Measurements from ENCODE around the gene PTPN14.

The PTPN14 gene

DNA sequence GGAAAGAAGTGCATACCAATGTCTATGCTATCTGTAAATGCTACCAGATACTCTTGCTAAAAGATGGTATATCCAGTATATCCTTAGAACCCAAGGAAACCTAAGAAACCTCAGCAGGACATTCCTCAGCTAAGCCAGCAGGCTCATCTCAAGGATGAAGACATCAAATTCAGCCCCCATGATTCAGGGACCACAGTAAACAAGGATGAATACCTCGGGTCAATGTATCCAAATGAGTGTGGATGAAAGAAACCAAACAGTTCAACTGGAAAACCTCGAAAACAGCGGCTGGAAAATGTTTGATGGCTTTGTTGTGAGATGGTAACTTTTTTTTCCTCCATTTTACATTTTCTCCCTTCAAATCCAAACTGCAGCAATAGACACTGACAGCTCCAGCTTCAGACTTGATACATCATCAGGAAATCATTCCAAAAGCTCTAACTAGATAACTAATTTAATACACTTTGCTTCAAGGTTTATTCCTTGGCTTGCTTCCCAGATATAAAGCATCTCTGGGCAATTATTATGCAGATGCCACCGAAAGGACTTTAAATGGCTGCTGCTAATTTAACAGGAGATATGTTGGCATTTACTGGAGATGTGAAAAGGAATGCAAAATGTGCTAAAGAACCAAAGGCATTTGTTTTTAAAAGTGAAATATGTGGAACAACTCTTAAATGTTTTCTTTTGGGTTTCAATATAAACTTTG lies 196.8 kb downstream of the PTPN14 start:
- no peak for DNase-seq

DNA sequence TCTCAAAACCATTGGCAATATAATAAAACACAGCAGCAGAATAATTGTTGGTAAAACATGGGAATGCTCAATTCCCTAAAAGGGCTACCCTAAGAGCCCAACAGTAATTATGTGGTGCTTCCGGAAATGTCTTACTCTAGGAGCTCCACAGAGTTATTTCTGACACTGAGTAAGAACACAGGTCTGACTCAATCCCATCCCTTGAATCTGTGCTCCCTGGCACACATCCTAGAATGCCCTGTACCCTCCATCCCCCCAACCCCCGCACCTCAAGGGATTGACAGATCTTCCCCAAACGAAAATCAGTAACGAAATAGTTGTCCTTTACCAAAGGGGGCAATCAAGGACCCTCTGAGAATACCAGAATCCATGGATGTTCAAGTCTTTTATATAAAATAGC lies 198.6 kb downstream of the PTPN14 start:
- no peak for DNase-seq

DNA sequence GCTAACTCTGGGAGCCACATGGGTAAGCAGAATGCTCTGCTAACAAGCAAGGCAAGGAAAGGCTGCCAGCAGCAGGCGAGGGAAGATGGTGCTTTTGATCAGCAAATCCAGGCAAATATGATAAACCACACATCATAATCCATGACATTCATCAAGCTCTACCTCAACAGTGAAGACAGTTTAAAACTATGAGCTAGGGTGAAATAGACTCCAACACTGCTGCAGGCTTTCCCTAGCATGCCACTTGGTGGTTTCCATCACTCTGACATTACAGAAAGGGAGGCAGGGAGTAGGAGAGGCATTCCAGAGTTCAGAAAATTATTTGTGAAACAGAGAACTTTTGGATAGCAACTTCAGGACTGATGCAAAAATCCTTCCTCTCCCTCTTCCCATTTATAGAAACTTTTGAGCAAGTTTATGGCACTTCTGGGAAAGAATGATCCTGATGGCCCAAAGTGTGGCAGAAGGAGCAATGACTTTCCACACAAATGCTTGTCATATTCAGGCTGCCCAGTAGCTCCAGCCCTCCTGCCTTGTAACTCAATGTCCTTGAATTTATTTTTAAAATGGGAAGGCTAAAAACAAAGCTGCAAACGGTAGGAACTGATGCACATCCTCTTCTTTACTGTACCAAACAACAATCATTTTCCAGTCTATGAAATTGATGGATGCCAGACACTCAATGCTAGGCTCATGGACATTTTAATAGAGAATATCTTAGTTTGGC lies 199.7 kb downstream of the PTPN14 start:
- DNase-seq: no peak

- DNase-seq: no peak
Measured at GRCh38 chr1:214349781-214350180, 201.6 kb downstream of the PTPN14 start.

- DNase-seq: no peak
Measured at GRCh38 chr1:214349008-214349407, 202.4 kb downstream of the PTPN14 start.

- DNase-seq: no peak
Measured at GRCh38 chr1:214344897-214345296, 206.5 kb downstream of the PTPN14 start.

DNA sequence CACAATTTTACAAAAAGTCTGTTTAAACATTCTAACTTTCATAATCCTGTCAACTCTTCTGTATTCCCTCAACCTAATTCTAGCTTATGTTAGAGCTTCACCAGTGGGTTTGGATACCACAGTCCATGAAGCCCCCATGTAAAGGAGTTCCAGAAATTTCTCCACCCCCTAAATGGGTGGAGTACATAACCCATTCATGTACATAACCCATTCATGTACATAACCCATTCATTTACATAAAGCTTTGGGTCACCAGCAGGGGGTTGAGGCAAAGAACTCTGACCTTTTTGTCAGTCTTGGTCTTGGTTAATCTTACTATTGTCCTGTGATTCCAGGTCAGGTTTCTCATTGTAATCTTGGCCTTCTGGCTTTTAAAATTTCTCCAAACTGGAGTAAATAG lies 208.9 kb downstream of the PTPN14 start:
- DNase-seq: no peak

DNA sequence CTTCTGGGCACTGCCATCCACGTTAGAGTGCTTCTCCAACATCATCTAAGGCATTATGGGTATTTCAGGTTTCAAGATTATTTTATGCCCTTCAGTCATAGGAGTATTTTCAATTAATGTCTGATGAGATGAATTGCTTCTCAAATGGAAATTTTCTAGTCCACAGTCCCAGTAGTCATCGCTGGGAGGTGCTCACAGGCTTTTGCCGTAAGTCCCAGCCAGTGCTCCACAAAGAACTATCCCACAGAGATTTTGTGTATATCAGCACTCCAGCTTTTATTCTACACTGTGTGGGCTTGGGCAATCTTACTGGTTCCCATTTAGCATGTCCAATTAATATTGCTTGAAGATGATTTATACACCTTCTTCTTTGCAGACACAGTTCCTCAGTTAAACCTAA lies 209.5 kb downstream of the PTPN14 start:
- DNase-seq: no peak

DNA sequence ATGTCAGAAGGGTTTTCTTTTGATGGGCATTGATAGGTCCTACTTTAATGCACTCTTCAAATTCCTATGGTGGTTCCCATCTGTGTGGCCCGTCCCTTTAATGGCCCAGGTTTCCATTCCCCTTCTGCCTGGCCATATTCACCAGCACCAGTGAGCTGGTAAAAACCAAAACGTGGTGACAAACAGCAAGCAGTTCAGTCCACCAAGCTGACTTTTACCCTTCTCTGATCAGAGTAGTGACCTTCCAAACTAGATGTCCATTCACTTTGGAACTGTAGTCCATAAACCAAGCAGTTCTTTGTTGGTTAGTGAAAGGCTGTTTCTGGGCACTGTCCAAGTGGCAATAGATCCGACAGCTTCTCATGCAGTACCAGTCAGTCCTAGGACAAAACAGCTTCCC lies 209.9 kb downstream of the PTPN14 start:
- DNase-seq: no peak

DNA sequence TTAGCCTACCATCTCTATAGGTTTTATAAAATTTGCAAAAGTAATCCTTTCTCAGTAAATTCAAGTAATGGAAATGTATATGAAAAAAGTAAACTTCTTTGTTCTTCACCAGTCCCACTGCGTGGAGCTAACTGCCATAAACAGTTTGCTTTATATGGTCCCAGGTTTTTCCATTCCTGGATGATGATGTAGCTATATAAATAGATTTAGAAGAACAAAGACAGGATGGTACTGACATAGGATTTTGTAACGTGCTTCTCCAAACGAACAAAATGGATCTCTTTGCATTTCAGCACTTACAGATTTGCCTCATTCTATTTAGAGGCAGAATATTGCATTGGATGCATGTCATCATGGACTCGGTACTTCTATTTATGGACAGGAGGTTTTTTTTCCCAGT lies 213.2 kb downstream of the PTPN14 start:
- DNase-seq: no peak

GRCh38 chr1:214337511-214337910 lies 213.9 kb downstream of the PTPN14 start:
- no peak for DNase-seq

DNA sequence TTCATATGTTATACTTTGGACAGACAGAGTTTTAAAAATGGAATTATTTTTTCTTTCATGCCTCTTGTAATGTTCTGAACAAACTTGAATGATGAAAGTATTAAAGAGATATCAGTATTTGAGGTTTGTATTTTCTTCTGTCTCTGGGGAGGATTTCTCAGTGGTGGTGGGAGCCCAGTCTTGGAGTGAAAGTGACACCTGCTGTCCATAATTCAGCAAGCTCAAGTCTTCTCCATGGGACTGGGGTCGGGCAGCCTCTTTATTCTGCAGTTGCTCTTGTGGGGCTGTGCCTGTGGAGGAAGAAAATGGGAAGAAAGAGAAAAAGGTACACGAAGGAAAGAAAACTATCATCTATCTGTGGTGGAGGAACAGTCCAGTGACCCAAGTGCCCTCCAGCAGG lies 214.4 kb downstream of the PTPN14 start:
- DNase-seq: no peak

DNA sequence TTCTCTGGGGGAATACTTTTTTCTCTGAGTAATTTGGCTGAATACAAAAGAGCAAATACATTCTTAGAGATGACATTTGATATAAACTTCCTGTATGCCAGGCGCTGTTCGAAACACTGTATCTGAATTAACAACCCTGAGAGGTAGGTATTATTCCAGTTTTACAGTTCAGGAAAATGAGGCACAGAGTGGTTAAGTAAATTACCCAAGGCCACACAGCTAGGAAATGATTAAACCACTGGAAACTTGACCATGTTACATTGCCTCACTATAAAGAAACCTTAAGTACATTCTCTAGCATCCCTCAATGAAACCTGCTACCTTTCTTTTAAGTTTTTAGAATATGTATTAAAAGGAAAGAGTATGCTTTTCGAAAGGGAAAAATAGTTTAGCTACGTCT lies 215.8 kb downstream of the PTPN14 start:
- no peak for DNase-seq

GRCh38 chr1:214332946-214333798 lies 218.2 kb downstream of the PTPN14 start:
- DNase-seq: peak; percentile 56 to 66

- DNase-seq: peak; percentile 57 to 70
Measured at GRCh38 chr1:214331827-214332423, 219.5 kb downstream of the PTPN14 start.

DNA sequence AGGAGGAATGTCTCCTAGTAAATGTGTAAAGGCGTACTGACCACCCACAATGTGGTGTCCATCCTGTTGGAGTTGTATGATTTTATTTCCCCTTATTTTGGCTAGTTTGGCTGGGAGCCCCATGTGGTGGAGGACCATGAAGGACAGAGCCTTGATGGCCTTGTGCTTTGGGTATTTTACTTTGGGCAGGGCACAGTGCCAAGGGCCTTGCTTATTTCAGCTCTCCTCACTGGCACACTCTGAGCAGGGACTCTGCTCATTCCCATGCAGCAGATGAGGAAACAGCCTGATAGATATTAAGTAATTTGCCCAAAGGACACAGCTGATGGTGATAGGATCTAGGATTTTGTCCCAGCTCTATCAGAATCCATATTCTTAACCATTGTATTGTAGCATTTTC lies 220.2 kb downstream of the PTPN14 start:
- no peak for DNase-seq

DNA sequence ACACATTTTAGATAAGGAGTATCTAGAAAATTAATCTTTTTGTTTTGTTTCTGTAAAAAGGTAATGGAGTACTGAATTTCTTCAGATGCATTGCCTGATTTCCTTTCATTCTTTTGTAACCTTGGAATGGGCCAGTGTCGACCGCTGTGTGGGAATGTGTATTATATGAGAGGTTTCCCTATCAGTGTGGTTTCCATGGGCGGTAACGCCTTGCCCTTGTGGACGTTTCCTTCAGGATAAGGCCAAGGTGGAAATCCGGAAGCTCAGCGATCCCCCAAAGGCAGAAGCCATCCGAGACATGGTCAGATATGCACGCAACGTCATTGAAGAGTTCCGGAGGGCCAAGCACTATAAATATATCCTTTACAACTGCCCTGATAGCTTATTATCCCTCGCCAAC lies 220.7 kb downstream of the PTPN14 start:
- DNase-seq: no peak

- no peak for DNase-seq
Measured at GRCh38 chr1:214330222-214330621, 221.2 kb downstream of the PTPN14 start.

GRCh38 chr1:214329470-214330220 lies 221.8 kb downstream of the PTPN14 start:
- no peak for DNase-seq

DNA sequence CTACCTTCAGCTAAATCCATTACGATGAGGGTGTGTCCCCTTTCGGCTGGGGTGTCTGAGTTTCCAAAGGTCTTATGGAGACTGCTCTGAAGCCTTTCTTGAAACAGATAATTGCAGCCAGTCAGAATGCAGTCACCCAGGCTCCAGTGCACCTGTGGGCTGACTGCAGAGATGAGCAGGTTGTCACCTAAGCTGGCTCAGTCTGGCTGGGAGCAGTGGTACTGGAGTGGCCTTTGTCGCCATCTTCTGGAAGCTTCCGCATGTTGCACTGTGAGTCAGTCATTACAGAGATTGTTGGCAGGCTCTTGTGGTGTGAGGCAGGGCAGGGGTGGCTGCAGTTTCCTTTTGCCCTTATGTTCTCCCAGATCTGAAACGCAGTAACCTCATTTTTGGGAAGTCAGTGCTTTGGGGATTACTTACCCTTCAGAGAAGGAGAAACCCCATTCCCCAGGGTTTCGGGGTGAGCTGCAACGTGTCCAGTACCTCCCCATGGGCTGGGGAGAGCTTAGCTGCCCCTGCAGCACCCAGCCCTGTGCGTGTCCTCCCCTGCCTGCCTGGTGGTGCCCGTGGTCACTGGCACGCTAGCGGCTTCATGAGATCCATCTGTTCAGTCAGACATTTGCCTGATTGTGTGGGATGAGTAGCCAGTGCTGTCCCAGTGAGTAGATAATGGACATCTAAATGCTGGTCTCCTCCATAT lies 222.5 kb downstream of the PTPN14 start:
- DNase-seq: peak; percentile 76 to 82

DNA sequence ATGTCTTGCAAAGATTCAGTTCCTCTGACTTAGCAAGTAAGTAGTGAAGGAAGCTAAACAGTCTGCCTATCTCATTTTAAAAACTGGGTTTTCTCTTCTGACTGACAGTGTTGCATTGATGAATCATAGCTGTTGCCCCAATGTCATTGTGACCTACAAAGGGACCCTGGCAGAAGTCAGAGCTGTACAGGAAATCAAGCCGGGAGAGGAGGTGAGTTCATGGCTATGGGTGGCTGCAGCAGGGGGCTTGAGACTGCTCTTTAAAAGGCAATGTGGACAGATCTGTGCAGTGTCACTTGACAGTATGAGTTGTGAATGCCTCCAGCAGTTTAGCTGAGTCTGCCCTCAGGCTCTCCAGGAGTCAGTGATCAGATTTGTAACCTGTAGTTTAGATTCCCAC lies 223.9 kb downstream of the PTPN14 start:
- DNase-seq: no peak

GRCh38 chr1:214326406-214326805 lies 225.0 kb downstream of the PTPN14 start:
- DNase-seq: no peak
